Measurements from ENCODE around the gene SMCO4. TPM values are rescaled to one million over a fixed set of nuclear protein-coding genes. Genes with fewer than 3 reads are reported as not detected.

SMCO4 gene
- total RNA-seq, 4 donors from 2014 or later = 6.7 to 71.1 (median 13.5) TPM

GRCh38 chr11:93518081-93518480 lies 25.1 kb downstream of the SMCO4 start:
- TF ChIP-seq CTCF (IDR thresholded peaks at IDR 0.05; ENCODE audit: low read depth) = no peak

- no peak for TF ChIP-seq CTCF (IDR thresholded peaks at IDR 0.05; ENCODE audit: low read depth)
These were observed 25.6 kb downstream of the SMCO4 start for GRCh38 chr11:93517611-93518010.

GRCh38 chr11:93517041-93517440 lies 26.1 kb downstream of the SMCO4 start:
- no peak for TF ChIP-seq CTCF (IDR thresholded peaks at IDR 0.05; ENCODE audit: low read depth)

- no peak for TF ChIP-seq CTCF (IDR thresholded peaks at IDR 0.05; ENCODE audit: low read depth)
These were observed 27.7 kb downstream of the SMCO4 start for GRCh38 chr11:93515441-93516025.

GRCh38 chr11:93514712-93515111 lies 28.5 kb downstream of the SMCO4 start:
- TF ChIP-seq CTCF (IDR thresholded peaks at IDR 0.05; ENCODE audit: low read depth) = no peak

GRCh38 chr11:93513772-93514171 lies 29.4 kb downstream of the SMCO4 start:
- no peak for TF ChIP-seq CTCF (IDR thresholded peaks at IDR 0.05; ENCODE audit: low read depth)

GRCh38 chr11:93512949-93513667 lies 30.1 kb downstream of the SMCO4 start:
- no peak for TF ChIP-seq CTCF (IDR thresholded peaks at IDR 0.05; ENCODE audit: low read depth)

Measured in subcutaneous adipose tissue (tissue), 4 donors.